ENCODE results near the gene PCDH8.

- peak in 5 of 6 experiments; percentile 44 to 62 (median 52) for TF ChIP-seq CTCF (IDR thresholded peaks at IDR 0.05)
- no peak for TF ChIP-seq POLR2A (IDR thresholded peaks at IDR 0.05)
Measured at GRCh38 chr13:52862358-52863206, 14.1 kb upstream of the PCDH8 start.

Data from esophagus squamous epithelium (tissue), 4 donors.